Neural cell (in vitro differentiated cells): ENCODE measurements around the gene FLYWCH1.

ENCODE experiments used
- EP300 ChIP-seq: fragments of 450-650 bp; conservative IDR thresholded peaks from 2 replicates; pipeline ENCODE4 v1.6.1; 2014; ENCODE audit warnings: antibody characterized with exemption, mild to moderate bottlenecking, moderate library complexity; ENCODE audit not compliant: poor library complexity, severe bottlenecking
- EZH2 ChIP-seq: fragments of 200-600, 300-800 bp; shearing (Covaris generic), sonication (generic); IDR thresholded peaks from 2 replicates; pipeline ENCODE4 v1.6.1; 2014; ENCODE audit warnings: antibody characterized with exemption, low read length, borderline replicate concordance, mild to moderate bottlenecking; ENCODE audit not compliant: insufficient read depth, poor library complexity, severe bottlenecking
- RAD21 ChIP-seq: fragments of 450-650 bp; conservative IDR thresholded peaks from 2 replicates; pipeline ENCODE4 v1.6.1; 2014; ENCODE audit warnings: antibody characterized with exemption, mild to moderate bottlenecking, moderate library complexity
- REST ChIP-seq: IDR thresholded peaks from 2 replicates; pipeline ENCODE4 v1.6.1; 2012; ENCODE audit warnings: borderline replicate concordance
- SMC3 ChIP-seq: fragments of 450-650 bp; conservative IDR thresholded peaks from 2 replicates; pipeline ENCODE4 v1.6.1; 2014; ENCODE audit warnings: antibody characterized with exemption, mild to moderate bottlenecking, moderate library complexity; ENCODE audit not compliant: poor library complexity
- TF ChIP-seq, protein P1 (sequence below): fragments of 450-650 bp; IDR thresholded peaks from 2 replicates; pipeline ENCODE4 v1.5.1; 2014; ENCODE audit warnings: antibody characterized with exemption, mild to moderate bottlenecking, moderate library complexity; ENCODE audit not compliant: poor library complexity, severe bottlenecking

- no peak for TF ChIP-seq EP300
- TF ChIP-seq REST, result no peak
- TF ChIP-seq, protein P1, sequence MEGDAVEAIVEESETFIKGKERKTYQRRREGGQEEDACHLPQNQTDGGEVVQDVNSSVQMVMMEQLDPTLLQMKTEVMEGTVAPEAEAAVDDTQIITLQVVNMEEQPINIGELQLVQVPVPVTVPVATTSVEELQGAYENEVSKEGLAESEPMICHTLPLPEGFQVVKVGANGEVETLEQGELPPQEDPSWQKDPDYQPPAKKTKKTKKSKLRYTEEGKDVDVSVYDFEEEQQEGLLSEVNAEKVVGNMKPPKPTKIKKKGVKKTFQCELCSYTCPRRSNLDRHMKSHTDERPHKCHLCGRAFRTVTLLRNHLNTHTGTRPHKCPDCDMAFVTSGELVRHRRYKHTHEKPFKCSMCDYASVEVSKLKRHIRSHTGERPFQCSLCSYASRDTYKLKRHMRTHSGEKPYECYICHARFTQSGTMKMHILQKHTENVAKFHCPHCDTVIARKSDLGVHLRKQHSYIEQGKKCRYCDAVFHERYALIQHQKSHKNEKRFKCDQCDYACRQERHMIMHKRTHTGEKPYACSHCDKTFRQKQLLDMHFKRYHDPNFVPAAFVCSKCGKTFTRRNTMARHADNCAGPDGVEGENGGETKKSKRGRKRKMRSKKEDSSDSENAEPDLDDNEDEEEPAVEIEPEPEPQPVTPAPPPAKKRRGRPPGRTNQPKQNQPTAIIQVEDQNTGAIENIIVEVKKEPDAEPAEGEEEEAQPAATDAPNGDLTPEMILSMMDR, result no peak
- no peak for TF ChIP-seq SMC3
- TF ChIP-seq EZH2, result no peak
- TF ChIP-seq RAD21, result no peak
Measured at GRCh38 chr16:2953706-2954627, 42.2 kb downstream of the FLYWCH1 start.
